Smooth muscle cell of the brain vasculature (primary cell): ENCODE data around the gene REXO1.
A peak's percentile ranks its signal among the peaks of the same experiment; 100 is the strongest.

Experiments
- DNase-seq: peaks from one replicate; pipeline ENCODE4 v3.0.0-alpha.2; 2012; ENCODE audit warnings: low read depth, low spot score

REXO1 gene

DNA sequence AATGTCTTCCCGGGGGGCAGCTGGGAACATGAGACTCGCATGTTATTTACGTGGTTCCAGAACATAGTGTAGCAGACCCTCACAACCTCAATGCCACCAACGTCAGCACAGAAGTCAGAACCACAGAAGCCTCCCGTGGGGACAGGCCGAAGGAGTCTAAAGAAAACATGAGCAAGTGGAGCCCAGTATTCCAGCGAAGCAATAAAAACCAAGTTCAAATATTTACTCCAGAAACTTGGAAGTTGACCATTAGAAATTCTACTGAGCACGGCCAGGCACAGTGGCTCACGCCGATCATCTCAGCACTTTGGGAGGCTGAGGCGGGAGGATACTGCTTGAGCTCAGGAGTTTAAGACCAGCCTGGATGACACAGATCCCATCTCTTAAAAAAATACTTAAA lies 18.3 kb downstream of the REXO1 start:
- DNase-seq: no peak

GRCh38 chr19:1828279-1829238 lies 19.7 kb downstream of the REXO1 start:
- DNase-seq: no peak

DNA sequence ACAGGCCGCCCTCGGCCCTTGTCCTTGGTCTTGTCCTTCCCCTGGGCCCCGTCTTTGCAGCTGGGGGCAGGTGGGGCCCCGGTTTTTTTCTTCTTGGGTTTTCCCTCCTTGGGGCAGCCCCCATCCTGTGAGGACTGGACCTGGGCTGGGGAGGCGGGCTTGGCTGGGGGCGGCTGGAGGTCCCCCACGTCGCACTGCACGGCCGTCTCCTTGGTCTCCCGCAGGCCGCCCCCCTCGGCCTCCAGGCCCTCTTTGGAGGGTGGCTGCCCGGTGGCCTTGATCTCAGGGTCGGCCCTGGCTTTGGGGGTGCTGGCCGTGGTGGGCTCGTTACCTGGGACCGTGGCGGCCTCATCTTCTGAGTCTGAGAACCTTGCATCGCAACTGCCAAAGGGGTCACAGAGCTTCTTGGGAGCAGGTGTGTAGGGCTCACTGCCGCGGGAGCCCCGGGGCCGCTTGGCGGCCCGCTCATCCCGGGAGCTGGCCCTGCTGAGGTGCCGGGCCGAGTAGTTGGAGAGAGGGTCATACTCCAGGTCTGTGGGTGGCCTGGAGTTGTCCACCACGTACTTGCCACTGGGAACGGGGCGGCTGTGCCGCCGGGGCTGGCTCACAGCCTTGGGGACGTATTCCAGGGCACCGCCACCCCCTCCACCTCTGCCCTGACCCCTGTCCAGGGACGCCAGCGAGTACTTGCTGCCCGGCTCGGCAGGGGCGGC lies 20.6 kb downstream of the REXO1 start:
- DNase-seq: no peak

DNA sequence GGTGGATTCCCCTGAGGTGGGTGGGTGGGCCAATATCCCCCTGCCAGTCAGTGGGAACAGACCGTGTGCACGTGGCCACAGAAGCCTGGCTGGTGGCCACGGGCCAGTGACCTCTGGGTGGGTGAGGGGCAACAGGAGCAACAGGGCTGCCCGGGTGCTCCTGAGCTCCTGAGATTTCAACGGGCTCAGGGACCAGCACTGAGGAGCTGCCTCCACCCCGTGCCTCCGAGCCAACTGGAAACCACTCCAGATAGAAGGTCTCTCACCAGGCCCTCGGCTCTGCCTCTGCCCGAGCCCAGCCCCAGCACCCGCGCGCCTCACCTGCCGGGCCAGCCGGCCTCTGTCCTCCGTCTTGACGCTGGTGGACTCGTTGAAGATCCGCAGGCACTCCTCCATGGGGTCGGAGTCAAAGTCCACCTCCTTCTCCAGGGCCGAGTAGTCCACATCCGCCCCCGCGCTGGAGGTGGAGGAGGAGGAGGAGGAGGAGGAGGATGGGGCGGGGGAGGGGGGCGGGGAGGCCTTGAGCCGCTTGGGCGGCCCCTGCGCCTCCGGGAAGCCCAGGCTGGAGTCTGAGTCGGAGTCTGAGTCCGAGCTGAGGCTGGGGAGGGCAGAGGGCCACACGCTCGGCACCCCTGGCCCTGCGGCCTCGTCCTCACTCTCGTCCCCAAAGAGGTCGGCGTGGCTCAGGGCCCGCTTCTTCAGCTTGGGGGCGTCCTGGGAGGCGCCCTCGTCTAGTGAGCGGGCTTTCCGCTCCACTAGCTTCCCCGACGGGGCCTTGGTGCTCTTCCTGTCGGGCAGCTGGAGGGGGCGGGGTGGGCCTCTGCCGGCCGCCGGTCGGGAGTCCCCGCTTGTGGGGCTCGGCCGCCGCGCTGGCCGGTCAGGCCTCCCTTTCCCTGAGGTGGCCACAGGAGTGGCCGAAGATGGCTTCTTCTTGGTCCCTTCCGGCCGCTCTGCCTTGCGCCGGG lies 21.4 kb downstream of the REXO1 start:
- no peak for DNase-seq

DNA sequence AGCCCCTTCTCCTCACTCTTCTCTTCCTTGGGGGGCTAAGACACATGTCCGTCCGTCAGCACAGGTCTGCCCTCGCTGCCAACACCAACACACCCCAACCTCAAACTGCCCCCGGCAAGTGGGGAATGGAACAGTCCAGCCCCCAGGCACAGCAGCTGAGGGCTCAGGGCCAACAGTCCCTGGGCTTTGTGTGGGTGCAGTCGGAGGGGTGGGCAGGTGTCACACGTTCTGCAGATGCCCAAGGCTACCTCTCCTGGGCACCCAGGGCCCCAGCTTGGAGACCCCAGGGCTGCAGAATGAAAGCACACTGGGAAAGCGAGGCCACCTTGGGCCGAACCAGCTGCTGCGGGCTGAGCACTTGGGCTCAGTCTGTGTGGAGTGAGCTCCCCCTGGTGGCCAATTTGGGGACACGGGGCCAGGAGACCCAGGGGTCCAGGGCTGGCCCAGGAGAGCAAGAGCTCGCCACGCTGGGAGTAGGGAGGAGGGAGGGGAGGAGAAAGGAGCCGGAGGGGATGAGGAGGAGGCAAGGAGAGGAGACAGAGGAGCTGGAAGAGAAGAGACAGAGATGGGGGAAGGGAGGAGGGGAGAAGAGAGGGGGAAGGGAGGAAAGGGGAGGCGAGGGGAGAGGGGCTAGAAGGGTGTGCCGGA lies 22.2 kb downstream of the REXO1 start:
- DNase-seq: peak; percentile 36

DNA sequence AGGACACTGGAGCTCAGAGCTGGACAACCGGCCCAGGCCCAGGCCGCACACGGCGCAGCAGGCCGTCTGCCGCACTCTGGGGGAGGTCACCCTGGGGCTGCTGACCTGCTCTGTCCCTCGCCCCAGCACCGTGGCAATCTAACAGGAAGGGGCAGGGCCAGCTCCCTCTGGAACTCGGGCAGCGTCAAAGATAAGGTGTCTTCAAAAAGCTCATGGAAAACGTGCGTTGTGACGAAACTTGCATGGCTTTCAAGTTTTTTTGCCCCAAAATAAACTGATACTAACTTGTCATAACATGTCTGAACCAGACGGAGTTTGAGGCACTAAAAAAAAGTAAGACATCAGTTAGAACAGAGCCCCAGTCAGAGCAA lies 24.0 kb downstream of the REXO1 start:
- no peak for DNase-seq

- DNase-seq: no peak
Observed at GRCh38 chr19:1823539-1824251, 24.6 kb downstream of the REXO1 start.

DNA sequence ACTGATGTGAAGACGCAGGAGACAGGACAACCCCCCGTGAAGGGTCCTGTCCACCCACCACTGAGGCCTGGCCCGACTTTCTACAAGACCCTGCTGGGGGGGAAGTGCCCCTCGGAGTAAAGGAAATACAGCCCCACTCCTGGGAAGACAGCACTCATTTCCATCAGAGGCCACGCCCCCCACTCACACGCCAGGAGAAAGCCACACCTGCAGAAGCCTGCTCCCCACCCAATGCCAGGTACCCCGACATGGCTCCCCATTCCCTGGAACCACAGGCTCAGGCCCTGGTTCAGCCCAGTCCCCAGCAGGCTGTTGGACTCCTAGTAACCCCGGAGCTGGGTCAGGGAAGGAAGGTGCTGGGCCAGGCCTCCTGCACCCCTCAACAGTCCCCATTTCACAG lies 25.3 kb downstream of the REXO1 start:
- DNase-seq: no peak

GRCh38 chr19:1822210-1822609 lies 26.1 kb downstream of the REXO1 start:
- DNase-seq: no peak

- no peak for DNase-seq
Observed at GRCh38 chr19:1819341-1820255, 28.7 kb downstream of the REXO1 start.

- no peak for DNase-seq
Observed at GRCh38 chr19:1818549-1819195, 29.6 kb downstream of the REXO1 start.

- no peak for DNase-seq
Observed at GRCh38 chr19:1817553-1818179, 30.6 kb downstream of the REXO1 start.

- no peak for DNase-seq
Observed at GRCh38 chr19:1816530-1817298, 31.6 kb downstream of the REXO1 start.

GRCh38 chr19:1815605-1816529 lies 32.4 kb downstream of the REXO1 start:
- DNase-seq: no peak

DNA sequence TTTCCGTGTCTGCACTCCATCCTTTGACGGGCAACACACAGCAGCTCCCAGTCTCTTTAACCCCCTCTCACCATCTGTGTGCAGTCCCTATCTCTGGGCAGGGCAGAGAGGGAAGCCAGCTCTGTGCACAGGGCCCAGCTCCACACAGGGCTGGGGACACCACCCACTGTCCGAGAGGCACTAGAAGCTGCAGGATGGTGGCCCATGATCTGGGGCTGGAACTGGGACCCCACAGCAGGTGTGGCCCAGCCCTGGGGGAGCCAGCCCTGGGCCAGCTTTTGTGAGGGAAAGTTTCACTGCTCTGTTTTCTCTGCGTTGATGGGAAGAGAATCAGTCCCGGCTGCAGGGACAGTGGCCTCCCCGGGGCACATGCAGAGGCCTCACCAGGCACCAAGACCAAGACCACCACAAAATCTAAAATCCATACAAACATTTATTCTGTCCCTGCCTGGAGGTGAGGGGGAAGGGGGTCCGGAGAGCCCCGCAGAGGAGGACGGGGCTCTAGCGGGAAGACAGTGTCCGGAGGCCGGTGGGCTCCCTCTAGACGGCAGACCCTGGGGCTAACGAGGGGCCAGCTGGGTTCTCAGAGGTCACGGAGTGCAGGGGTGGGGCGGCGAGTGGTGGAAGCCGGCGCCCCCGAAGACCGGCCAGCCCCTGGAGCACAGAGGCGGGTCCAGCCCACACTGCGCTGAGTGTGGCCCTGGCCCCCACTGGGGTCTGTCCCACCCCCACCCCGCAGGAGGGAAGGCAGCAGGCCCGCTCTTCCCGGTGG lies 33.3 kb downstream of the REXO1 start:
- DNase-seq: no peak

DNA sequence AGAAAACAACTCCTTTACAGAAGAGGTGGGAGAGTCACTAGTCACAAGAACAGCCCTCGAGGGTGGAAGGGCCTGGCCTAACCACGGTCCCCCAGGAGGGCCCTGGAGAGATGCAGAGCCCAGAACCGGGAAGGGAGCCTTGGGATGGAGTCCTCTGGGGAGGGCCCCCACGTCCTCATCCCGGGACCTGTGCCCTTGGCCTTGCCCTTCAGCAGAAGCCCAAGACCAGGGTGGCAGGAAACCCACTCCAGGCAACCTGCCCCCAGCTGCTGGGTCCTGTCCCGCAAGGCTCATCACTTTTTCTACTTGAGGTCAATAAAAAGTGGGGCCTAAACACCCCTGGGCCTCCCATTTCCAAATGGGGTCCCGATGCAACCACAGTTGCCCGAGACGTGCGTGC lies 33.9 kb downstream of the REXO1 start:
- DNase-seq: no peak
